HCT116 (cell line): Measurements from ENCODE around the gene DDX50. TPM values are rescaled to one million over a fixed set of nuclear protein-coding genes. Genes with fewer than 3 reads are reported as not detected.

Source experiments
- ATAC-seq: fragments of 200-7000 bp; cut with Tn5 transposase; 2 replicates; pipeline ENCODE4 v1.9.1; 2020; ENCODE audit warnings: mild to moderate bottlenecking, moderate library complexity
- BruUV-seq: library from RNA; stranded (reverse); fragments of 400-500 nt; replicated peaks from 2 replicates; lab custom pipeline; 2021; lab: Mats Ljungman, UMichigan
- CTCF ChIA-PET: fragments of 300-600 bp; sonication (Branson Sonifier 250); formaldehyde crosslinking; loops from one replicate; lab custom pipeline; 2021; ENCODE audit warnings: antibody characterized with exemption; lab: Charles Lee
- POLR2A ChIA-PET: fragments of 300-600, 350-600 bp; sonication (Branson Sonifier 250); formaldehyde crosslinking; loops from one replicate; lab custom pipeline; 2021; ENCODE audit warnings: antibody characterized with exemption; lab: Charles Lee
- RAD21 ChIA-PET, 2 experiments: fragments of 300-600 bp; sonication (Branson Sonifier 250); formaldehyde crosslinking; loops; one replicate each; lab custom pipeline; 2023; ENCODE audit warnings: low total read pairs in 2 of 2; ENCODE audit not compliant: uncharacterized antibody in 2 of 2, unreplicated experiment in 2 of 2, low non-redundant PET in 1 of 2; lab: Charles Lee
- DNase-seq: peaks from one replicate; pipeline ENCODE4 v3.0.0-alpha.2; 2010; ENCODE audit warnings: low read depth, low spot score
- H2AFZ ChIP-seq: fragments of 200-600 bp; shearing (Covaris generic), sonication (generic); 2 replicates; pipeline ENCODE4 v1.6.1; 2017; ENCODE audit warnings: low read depth, mixed run types, mixed read lengths, antibody characterized with exemption, low read length; ENCODE audit not compliant: poor library complexity, severe bottlenecking
- H3K27ac ChIP-seq: 2 replicates; pipeline ENCODE4 v1.5.1; 2012; ENCODE audit warnings: low read depth, low read length
- H3K27me3 ChIP-seq: fragments of 200-600 bp; sonication (generic); 2 replicates; pipeline ENCODE4 v1.6.1; 2016; ENCODE audit warnings: mixed run types, low read length, mixed read lengths; ENCODE audit not compliant: insufficient read depth
- H3K36me3 ChIP-seq, 2 experiments: fragments of 200-500 bp in 1 of 2; fragments of 200-600 bp in 1 of 2; sonication (Bioruptor generic) in 1 of 2; sonication (generic) in 1 of 2; 2 replicates each; pipeline versions ENCODE4 v1.5.1 to v1.6.1; 2014 to 2016; ENCODE audit warnings: low read length in 2 of 2, inconsistent platforms in 1 of 2, mixed read lengths in 1 of 2, mixed run types in 1 of 2; ENCODE audit not compliant: insufficient read depth in 2 of 2, control insufficient read depth in 1 of 2
- H3K4me1 ChIP-seq, 2 experiments: fragments of 200-600 bp in 1 of 2; sonication (generic) in 1 of 2; 2 replicates each; pipeline versions ENCODE4 v1.5.1 to v1.6.1; 2012 to 2017; ENCODE audit warnings: low read length in 2 of 2, inconsistent platforms in 1 of 2, mild to moderate bottlenecking in 1 of 2, mixed read lengths in 1 of 2, mixed run types in 1 of 2, moderate library complexity in 1 of 2; ENCODE audit not compliant: insufficient read depth in 2 of 2, control insufficient read depth in 1 of 2
- H3K4me2 ChIP-seq: fragments of 200-600 bp; sonication (generic); 2 replicates; pipeline ENCODE4 v1.6.1; 2017; ENCODE audit warnings: mixed run types, low read length, mixed read lengths
- H3K4me3 ChIP-seq, 2 experiments: fragments of 200-600 bp in 1 of 2; sonication (generic) in 1 of 2; replicated peaks in 1 of 2; 2 replicates each; pipeline ENCODE4 v1.5.1; 2011 to 2016; ENCODE audit warnings: low read length in 2 of 2, control low read depth in 1 of 2, low read depth in 1 of 2, mild to moderate bottlenecking in 1 of 2, mixed read lengths in 1 of 2, mixed run types in 1 of 2
- H3K79me2 ChIP-seq: fragments of 200-600 bp; sonication (generic); 2 replicates; pipeline ENCODE4 v1.6.1; 2017; ENCODE audit warnings: mild to moderate bottlenecking, mixed run types, low read length, moderate library complexity, mixed read lengths; ENCODE audit not compliant: insufficient read depth
- H3K9ac ChIP-seq: fragments of 200-600 bp; sonication (generic); 2 replicates; pipeline ENCODE4 v1.6.1; 2016; ENCODE audit warnings: low read length, mixed read lengths
- H3K9me2 ChIP-seq: fragments of 200-600 bp; sonication (generic), shearing (Covaris generic); 2 replicates; pipeline ENCODE4 v1.6.1; 2017; ENCODE audit warnings: mixed run types, mild to moderate bottlenecking, moderate library complexity; ENCODE audit not compliant: insufficient read depth
- H3K9me3 ChIP-seq, 2 experiments: fragments of 200-500 bp in 1 of 2; fragments of 200-600 bp in 1 of 2; sonication (Bioruptor generic) in 1 of 2; sonication (generic) in 1 of 2; 2 replicates each; pipeline ENCODE4 v1.6.1; 2014 to 2017; ENCODE audit warnings: low read length in 2 of 2, mixed read lengths in 2 of 2, inconsistent platforms in 1 of 2, low read depth in 1 of 2, mild to moderate bottlenecking in 1 of 2, mixed run types in 1 of 2, moderate library complexity in 1 of 2; ENCODE audit not compliant: control insufficient read depth in 1 of 2, insufficient read depth in 1 of 2
- H4K20me1 ChIP-seq: fragments of 200-600 bp; sonication (generic), shearing (Covaris generic); 2 replicates; pipeline ENCODE4 v1.6.1; 2017; ENCODE audit warnings: mixed run types, mild to moderate bottlenecking, moderate library complexity; ENCODE audit not compliant: insufficient read depth
- CBX3 ChIP-seq: IDR thresholded peaks from 2 replicates; pipeline ENCODE4 v1.6.1; 2012; ENCODE audit warnings: low read depth
- ELF1 ChIP-seq: IDR thresholded peaks from 2 replicates; pipeline ENCODE4 v1.6.1; 2012; ENCODE audit warnings: low read depth, borderline replicate concordance
- EZH2phosphoT487 ChIP-seq: fragments of 200-600 bp; IDR thresholded peaks from 2 replicates; pipeline ENCODE4 v1.6.1; 2018; ENCODE audit warnings: antibody characterized with exemption, borderline replicate concordance
- intact Hi-C: fragments of 100-400 bp; cut with micrococcal nuclease; formaldehyde crosslinking; loops from 2 replicates; pipeline ENCODE4 v1.10.0; 2022
- total RNA-seq: library from RNA; stranded (reverse); gene quantifications from one replicate; pipeline ENCODE4 v1.2.1, GENCODE V29; 2021; ENCODE audit not compliant: unreplicated experiment
- TF ChIP-seq, protein P1 (sequence below): IDR thresholded peaks from 2 replicates; pipeline ENCODE4 v1.6.1; 2012
- TF ChIP-seq, protein P2 (sequence below): IDR thresholded peaks from 2 replicates; pipeline ENCODE4 v1.6.1; 2012
- TF ChIP-seq, protein P3 (sequence below), 3 experiments: fragments of 200-600 bp in 1 of 3; sonication (generic) in 1 of 3; IDR thresholded peaks in 2 of 3; conservative IDR thresholded peaks in 1 of 3; 2 replicates each; pipeline ENCODE4 v1.5.1; 2012 to 2017; ENCODE audit warnings: low read depth in 2 of 3, low read length in 2 of 3, antibody characterized with exemption in 1 of 3, borderline replicate concordance in 1 of 3, control low read depth in 1 of 3, mild to moderate bottlenecking in 1 of 3, mixed read lengths in 1 of 3, mixed run types in 1 of 3, moderate library complexity in 1 of 3; ENCODE audit not compliant: insufficient read depth in 1 of 3

DDX50 gene
- total RNA-seq, 1 experiment from 2014 or later, result 25.6 TPM

DNA sequence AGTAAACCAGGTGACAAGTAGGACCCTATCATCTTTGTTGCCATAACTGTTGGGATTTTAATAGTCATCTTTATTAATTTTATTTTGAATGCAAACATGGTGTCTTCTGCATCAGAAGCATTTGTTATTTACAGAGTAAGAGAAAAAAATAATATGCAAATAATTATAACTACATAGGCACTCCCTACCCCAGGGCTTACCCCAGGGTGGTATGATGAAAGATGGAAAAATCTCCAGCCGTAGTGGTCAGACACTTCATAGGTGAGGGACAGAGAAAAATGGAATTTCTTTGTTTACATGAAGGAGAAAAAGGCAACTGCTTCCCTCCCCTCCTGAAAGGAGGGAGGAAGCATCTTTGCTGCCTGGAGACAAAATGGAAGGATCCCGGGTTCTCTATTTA is 44.1 kb upstream of the DDX50 start:
- ChIA-PET RAD21 (no interaction called here), CTCF (no interaction called here), POLR2A (no interaction called here)
- TF ChIP-seq ELF1 (no peak), EZH2phosphoT487 (no peak)
- TF ChIP-seq, protein P1, sequence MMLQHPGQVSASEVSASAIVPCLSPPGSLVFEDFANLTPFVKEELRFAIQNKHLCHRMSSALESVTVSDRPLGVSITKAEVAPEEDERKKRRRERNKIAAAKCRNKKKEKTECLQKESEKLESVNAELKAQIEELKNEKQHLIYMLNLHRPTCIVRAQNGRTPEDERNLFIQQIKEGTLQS, result no peak
- TF ChIP-seq, protein P2, sequence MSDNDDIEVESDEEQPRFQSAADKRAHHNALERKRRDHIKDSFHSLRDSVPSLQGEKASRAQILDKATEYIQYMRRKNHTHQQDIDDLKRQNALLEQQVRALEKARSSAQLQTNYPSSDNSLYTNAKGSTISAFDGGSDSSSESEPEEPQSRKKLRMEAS, result no peak
- no TSS peak for BruUV-seq
- Histone ChIP-seq H3K36me3 (no peaks in the 10 kb centered on the region), H3K9ac (no peak overlapping the region), H3K4me2 (no peak overlapping the region), H3K4me3 (no peak overlapping the region), H4K20me1 (no peaks in the 10 kb centered on the region), H3K27me3 (no peaks in the 10 kb centered on the region), H3K79me2 (no peaks in the 10 kb centered on the region), H3K9me3 (peaks cover 10 to 12% of the 10 kb centered on the region in 2 experiments; a peak in 2 of 4 replicates), H3K27ac (no peak overlapping the region), H2AFZ (no peak overlapping the region), H3K9me2 (no peaks in the 10 kb centered on the region), H3K4me1 (no peaks in the 10 kb centered on the region)
- ATAC-seq (no peak), DNase-seq (no peak)
- intact Hi-C loops, result no loop called here

DNA sequence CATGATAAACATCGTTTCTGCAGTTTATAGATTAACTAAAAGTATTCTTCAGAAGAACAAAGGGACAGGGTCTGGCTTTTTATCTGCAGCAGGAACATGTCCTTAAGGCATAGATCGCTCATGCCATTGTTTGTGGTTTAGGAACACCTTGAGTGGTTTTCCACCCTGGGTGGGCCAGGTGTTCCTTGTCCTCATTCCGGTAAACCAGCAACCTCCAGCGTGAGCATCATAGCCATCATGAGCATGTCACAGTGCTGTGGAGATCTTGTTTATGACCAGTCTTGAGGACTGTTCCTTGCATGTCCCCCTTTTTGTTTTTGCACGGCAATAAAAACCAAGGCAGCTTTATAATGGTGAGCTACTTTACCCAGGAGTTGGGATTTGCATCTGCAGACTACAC is 39.9 kb upstream of the DDX50 start:
- ATAC-seq, result no peak
- no peak overlapping the region for H3K27ac ChIP-seq
- intact Hi-C loops, result no loop called here
- H3K27me3 ChIP-seq, result no peaks in the 10 kb centered on the region
- POLR2A ChIA-PET, result no interaction called here
- no peak overlapping the region for H3K4me2 ChIP-seq
- H3K9ac ChIP-seq, result no peak overlapping the region
- TF ChIP-seq, protein P3, sequence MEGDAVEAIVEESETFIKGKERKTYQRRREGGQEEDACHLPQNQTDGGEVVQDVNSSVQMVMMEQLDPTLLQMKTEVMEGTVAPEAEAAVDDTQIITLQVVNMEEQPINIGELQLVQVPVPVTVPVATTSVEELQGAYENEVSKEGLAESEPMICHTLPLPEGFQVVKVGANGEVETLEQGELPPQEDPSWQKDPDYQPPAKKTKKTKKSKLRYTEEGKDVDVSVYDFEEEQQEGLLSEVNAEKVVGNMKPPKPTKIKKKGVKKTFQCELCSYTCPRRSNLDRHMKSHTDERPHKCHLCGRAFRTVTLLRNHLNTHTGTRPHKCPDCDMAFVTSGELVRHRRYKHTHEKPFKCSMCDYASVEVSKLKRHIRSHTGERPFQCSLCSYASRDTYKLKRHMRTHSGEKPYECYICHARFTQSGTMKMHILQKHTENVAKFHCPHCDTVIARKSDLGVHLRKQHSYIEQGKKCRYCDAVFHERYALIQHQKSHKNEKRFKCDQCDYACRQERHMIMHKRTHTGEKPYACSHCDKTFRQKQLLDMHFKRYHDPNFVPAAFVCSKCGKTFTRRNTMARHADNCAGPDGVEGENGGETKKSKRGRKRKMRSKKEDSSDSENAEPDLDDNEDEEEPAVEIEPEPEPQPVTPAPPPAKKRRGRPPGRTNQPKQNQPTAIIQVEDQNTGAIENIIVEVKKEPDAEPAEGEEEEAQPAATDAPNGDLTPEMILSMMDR (IDR thresholded peaks at IDR 0.05 in 2 of 3, conservative IDR thresholded peaks at IDR 0.05 in 1 of 3; ENCODE audit: borderline replicate concordance in 1 of 3, insufficient read depth in 1 of 3, low read depth in 2 of 3, low read length in 2 of 3), result no peak
- peak; percentile 63; the same call in 1 of the 2 replicates for TF ChIP-seq CBX3
- peaks cover 10 to 13% of the 10 kb centered on the region in 2 experiments; a peak in 2 of 4 replicates for H3K9me3 ChIP-seq
- CTCF ChIA-PET, result no interaction called here
- H3K4me3 ChIP-seq, result no peak overlapping the region
- no peaks in the 10 kb centered on the region for H3K79me2 ChIP-seq
- H4K20me1 ChIP-seq, result no peaks in the 10 kb centered on the region
- H2AFZ ChIP-seq, result no peak overlapping the region
- no peaks in the 10 kb centered on the region for H3K4me1 ChIP-seq
- no peaks in the 10 kb centered on the region for H3K9me2 ChIP-seq
- DNase-seq, result peak; percentile 15
- RAD21 ChIA-PET, result no interaction called here
- no TSS peak for BruUV-seq
- no peaks in the 10 kb centered on the region for H3K36me3 ChIP-seq
